SK-N-SH (cell line): Measurements from ENCODE around the gene SPACA5.
"Not testable (repeated sequence)": the region's sequence is repeated elsewhere in the genome, so short reads cannot be mapped to it uniquely, and the experiment has no call there.

Experiments
- NRF1 ChIP-seq: IDR thresholded peaks from 2 replicates; pipeline ENCODE4 v1.6.1; 2012; ENCODE audit warnings: low read depth, mild to moderate bottlenecking, low read length
- RFX5 ChIP-seq: IDR thresholded peaks from 2 replicates; pipeline ENCODE4 v1.6.1; 2012; ENCODE audit warnings: mild to moderate bottlenecking, improper control_type of control experiment, low read length
- TF ChIP-seq, protein P1 (sequence below): IDR thresholded peaks from 2 replicates; pipeline ENCODE4 v1.4.0; 2012; ENCODE audit warnings: low read depth
- TF ChIP-seq, protein P2 (sequence below): fragments of 200-600 bp; sonication (generic); IDR thresholded peaks from 2 replicates; pipeline ENCODE4 v1.6.1; 2017; ENCODE audit warnings: antibody characterized with exemption, mild to moderate bottlenecking, moderate library complexity
- TF ChIP-seq, protein P3 (sequence below): IDR thresholded peaks from 2 replicates; pipeline ENCODE4 v1.4.0; 2012; ENCODE audit warnings: low read depth, borderline replicate concordance

DNA sequence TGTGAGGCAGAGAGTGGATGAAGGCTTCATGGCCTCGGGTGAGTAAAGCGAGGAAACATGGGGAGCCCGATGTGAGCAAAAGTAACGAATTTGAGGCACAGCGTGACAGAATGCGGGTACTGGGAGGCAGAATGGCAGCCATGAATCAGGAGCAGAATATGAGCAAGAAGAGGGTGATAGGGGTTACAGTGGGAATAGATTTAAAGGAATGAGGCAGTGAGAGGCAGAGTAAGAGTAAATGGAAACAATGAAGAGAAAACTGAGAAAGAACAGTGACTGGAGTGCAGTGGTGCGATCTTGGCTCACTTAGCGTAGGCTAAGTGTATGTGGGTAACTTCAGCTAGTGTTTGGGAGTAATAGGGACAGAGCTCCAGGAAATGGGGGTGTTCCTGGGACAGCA is at the start of gene SPACA5:
- not testable (repeated sequence) for TF ChIP-seq RFX5, NRF1
- TF ChIP-seq, protein P1, sequence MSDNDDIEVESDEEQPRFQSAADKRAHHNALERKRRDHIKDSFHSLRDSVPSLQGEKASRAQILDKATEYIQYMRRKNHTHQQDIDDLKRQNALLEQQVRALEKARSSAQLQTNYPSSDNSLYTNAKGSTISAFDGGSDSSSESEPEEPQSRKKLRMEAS = not testable (repeated sequence)
- TF ChIP-seq, protein P2, sequence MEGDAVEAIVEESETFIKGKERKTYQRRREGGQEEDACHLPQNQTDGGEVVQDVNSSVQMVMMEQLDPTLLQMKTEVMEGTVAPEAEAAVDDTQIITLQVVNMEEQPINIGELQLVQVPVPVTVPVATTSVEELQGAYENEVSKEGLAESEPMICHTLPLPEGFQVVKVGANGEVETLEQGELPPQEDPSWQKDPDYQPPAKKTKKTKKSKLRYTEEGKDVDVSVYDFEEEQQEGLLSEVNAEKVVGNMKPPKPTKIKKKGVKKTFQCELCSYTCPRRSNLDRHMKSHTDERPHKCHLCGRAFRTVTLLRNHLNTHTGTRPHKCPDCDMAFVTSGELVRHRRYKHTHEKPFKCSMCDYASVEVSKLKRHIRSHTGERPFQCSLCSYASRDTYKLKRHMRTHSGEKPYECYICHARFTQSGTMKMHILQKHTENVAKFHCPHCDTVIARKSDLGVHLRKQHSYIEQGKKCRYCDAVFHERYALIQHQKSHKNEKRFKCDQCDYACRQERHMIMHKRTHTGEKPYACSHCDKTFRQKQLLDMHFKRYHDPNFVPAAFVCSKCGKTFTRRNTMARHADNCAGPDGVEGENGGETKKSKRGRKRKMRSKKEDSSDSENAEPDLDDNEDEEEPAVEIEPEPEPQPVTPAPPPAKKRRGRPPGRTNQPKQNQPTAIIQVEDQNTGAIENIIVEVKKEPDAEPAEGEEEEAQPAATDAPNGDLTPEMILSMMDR = not testable (repeated sequence)
- TF ChIP-seq, protein P3, sequence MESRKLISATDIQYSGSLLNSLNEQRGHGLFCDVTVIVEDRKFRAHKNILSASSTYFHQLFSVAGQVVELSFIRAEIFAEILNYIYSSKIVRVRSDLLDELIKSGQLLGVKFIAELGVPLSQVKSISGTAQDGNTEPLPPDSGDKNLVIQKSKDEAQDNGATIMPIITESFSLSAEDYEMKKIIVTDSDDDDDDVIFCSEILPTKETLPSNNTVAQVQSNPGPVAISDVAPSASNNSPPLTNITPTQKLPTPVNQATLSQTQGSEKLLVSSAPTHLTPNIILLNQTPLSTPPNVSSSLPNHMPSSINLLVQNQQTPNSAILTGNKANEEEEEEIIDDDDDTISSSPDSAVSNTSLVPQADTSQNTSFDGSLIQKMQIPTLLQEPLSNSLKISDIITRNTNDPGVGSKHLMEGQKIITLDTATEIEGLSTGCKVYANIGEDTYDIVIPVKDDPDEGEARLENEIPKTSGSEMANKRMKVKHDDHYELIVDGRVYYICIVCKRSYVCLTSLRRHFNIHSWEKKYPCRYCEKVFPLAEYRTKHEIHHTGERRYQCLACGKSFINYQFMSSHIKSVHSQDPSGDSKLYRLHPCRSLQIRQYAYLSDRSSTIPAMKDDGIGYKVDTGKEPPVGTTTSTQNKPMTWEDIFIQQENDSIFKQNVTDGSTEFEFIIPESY = not testable (repeated sequence)
